B cell (primary cell): ENCODE results near the gene PPP2R5A.

ENCODE experiments used
- EZH2 ChIP-seq: IDR thresholded peaks from 2 replicates; pipeline ENCODE4 v1.6.1; 2012; ENCODE audit warnings: borderline replicate concordance, low read depth, mild to moderate bottlenecking, moderate library complexity, low read length; ENCODE audit not compliant: insufficient read depth, poor library complexity, severe bottlenecking
- TF ChIP-seq, protein P1 (sequence below): fragments of 200-600 bp; IDR thresholded peaks from one replicate; pipeline ENCODE4 v1.8.0; 2022; ENCODE audit warnings: antibody characterized with exemption, mild to moderate bottlenecking

DNA sequence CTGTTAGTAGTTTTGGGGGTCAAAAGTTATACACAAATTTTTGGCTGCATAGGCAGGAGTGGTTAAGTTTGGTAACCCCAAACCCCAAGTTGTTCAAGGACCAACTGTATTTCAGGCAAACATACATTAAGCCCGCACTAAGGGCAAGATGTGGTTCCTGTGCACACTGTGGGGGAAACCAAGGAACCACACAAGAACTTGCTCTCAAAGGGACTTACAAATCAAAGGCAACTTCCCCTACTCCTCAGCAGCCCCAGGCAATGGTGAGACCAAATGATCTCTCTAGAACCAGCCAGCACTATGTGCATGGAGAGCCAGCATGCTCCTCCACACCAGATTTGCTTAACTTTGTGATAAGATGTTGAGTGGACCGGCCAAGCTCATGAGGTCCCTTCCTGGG is 94.2 kb downstream of the PPP2R5A start:
- TF ChIP-seq, protein P1, sequence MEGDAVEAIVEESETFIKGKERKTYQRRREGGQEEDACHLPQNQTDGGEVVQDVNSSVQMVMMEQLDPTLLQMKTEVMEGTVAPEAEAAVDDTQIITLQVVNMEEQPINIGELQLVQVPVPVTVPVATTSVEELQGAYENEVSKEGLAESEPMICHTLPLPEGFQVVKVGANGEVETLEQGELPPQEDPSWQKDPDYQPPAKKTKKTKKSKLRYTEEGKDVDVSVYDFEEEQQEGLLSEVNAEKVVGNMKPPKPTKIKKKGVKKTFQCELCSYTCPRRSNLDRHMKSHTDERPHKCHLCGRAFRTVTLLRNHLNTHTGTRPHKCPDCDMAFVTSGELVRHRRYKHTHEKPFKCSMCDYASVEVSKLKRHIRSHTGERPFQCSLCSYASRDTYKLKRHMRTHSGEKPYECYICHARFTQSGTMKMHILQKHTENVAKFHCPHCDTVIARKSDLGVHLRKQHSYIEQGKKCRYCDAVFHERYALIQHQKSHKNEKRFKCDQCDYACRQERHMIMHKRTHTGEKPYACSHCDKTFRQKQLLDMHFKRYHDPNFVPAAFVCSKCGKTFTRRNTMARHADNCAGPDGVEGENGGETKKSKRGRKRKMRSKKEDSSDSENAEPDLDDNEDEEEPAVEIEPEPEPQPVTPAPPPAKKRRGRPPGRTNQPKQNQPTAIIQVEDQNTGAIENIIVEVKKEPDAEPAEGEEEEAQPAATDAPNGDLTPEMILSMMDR = no peak
- TF ChIP-seq EZH2 = no peak
